ENCODE results near the gene XYLB.

XYLB gene

DNA sequence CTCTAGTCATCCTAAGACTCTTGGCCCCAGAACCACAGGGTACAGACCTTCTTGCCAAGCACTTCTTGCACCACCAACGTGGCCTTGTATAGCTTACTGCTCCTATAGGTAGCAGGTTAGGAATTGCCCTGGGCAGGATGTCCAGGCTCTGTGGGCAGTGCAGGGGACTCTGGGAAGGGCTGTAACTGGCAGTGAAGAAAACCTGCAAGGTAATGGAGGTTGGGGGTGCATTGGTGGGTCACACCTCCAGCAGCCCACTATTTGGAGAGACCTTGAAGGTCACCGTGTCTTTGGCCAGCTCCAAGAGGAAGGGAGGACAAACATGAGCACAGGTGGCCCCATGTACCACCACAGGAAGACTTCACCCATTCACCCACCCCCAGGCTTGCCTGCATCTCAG is 21.3 kb upstream of the XYLB start:
- DNase-seq, result no peak

GRCh38 chr3:38327335-38328009 is 19.1 kb upstream of the XYLB start:
- DNase-seq, result no peak

- no peak for DNase-seq
These were observed 15.1 kb upstream of the XYLB start for GRCh38 chr3:38331257-38332022.

GRCh38 chr3:38332201-38332600 is 14.4 kb upstream of the XYLB start:
- no peak for DNase-seq

DNA sequence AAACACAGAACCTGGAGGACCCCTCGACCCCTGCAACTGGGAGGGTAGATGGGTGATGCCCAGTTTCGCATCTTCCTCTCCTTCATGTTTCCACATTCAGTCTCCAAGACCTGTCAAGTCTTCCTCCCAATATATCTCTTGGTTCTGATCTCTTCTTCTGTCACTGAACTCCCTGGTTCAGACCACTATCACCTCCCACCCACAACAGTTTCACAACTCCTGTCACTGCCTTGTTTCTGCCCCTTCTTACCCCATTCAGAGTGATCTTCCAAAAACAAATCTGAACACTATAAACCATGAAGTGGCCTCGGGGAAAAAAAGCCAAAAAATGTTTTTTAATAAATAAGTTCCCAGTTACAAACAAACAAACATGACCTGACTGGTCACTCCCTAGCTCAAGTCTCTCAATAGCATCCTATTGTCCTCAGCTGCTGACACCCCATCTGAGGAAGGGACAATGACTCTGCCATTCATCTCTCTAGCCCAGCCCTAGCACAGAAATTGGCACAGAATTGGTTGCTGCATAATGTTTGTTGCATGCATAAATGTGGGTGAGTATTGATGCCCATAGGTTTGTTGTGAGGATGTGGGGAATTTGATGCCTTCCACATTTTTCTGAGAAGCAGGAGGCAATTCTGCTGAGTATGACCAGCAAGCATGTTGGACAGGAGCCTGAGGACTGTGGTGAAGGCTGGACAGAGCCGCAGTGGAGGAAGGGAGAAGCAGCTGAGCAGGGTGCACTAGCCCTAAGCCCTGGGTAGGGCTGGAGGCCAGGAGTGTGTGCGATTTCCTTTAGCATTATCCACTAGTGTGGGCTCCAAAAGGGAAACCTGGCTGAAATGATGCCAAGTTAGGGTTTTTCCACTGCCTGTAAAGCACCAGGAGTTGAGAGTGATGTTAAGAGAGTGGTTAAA is 12.2 kb upstream of the XYLB start:
- DNase-seq, result no peak

GRCh38 chr3:38335263-38335662 is 11.3 kb upstream of the XYLB start:
- no peak for DNase-seq

GRCh38 chr3:38337703-38338102 is 8.9 kb upstream of the XYLB start:
- DNase-seq, result no peak

GRCh38 chr3:38343797-38344594 is 2.6 kb upstream of the XYLB start:
- no peak for DNase-seq

GRCh38 chr3:38345879-38346586 is 552 bp upstream of the XYLB start:
- DNase-seq, result no peak

DNA sequence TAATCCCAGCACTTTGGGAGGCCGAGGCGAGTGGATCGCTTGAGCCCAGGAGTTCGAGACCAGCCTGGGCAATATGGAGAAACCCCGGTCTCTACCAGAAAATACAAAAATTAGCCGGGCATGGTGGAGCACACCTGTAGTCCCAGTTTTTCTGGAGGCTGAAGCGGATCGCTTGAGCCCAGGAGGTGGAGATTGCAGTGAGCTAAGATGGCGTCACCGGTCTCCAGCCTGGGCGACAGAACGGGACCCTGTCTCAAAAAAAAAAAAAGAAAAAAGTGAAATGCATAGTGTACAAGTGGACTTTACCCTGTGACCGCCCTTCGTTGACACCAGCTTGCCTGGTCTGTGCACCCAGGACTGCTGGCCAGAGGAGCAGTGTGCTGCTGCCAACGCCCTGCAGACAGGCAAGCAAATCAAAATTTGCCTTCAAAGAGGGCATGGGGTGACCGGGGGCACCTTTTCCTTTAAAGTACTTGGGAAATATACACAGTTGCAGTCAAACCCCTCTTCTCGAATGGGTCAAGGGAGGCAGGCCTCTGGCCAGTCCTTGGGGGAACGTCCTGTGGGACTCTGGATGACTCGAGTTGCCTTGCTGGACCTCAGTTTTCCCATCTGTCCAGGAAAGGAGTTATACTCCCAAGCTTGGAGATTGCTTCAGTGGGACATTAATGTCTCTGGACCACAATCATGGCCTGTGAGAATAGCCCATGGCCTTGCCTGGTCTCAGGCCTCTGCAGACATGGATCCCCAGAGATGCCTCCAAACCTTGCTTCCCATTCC is 1.0 kb downstream of the XYLB start:
- no peak for DNase-seq

GRCh38 chr3:38348903-38349302 is 2.3 kb downstream of the XYLB start:
- no peak for DNase-seq

GRCh38 chr3:38349684-38350359 is 3.2 kb downstream of the XYLB start:
- DNase-seq, result no peak

GRCh38 chr3:38353151-38353550 is 6.6 kb downstream of the XYLB start:
- no peak for DNase-seq

DNA sequence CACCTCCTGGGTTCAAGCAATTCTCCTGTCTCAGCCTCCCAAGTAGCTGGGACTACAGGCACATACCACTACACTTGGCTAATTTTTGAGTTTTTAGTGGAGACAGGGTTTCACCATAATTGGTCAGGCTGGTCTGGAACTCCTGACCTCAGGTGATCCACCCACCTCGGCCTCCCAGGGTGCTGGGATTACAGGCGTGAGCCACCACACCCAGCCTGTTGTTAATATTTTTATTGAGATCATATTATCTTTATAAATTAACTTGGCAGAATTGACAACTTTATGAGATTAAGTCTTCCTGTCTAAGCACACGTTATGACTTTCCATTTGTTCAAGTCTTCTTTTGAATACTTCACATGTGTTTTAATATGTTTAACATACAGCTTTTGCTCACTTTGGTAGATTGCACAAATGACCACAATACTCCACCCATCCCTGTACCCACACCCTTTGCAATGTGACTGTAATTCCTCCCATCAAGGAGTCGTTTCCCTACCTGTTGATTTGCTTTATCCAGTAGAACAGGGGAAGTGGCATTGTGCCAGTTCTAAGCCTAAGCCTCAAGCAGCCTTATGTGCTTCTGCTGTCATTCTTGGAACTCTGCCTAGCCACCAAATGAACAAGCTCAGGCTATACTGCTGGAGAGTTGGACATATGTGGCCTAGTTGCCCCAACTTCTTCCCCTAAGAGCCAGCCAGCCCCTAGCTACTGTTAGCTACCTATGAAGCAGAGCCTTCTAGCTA is 8.2 kb downstream of the XYLB start:
- DNase-seq, result peak; percentile 23 to 34

DNA sequence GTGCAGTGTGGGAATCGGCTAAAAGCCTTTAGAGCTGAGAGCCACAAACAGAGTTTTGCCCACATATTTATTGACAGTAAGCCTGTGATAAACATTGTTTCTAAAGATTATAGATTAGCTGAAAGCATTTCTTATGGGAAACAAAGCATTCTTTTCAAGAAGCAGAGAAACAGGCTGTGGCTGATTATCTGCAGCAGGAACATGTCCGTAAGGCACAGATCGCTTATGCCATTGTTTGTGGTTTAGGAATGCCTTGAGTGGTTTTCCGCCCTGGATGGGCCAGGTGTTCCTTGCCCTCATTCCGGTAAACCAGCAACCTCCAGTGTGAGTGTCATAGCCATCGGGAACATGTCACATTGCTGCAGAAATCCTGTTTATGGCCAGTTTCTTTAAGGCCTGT is 12.5 kb downstream of the XYLB start:
- no peak for DNase-seq

DNA sequence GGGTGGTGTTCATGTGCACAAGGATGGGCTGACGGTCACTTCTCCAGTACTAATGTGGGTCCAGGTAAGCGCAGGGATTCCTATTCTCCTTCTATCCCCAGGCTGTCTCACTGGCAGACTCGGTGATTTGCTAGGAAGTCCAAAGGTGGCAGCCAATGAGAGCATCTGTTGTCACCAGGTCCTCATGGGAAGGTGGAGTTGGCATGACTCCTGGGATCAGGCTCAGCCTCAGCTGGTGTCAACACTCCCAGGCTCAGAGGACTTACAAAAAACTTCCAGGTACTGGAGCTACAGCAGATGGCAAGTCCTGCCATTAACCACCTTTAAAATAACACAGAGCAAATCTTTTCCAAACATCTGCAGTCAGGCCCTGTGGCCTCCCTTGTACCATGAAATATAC is 13.8 kb downstream of the XYLB start:
- DNase-seq, result no peak

DNA sequence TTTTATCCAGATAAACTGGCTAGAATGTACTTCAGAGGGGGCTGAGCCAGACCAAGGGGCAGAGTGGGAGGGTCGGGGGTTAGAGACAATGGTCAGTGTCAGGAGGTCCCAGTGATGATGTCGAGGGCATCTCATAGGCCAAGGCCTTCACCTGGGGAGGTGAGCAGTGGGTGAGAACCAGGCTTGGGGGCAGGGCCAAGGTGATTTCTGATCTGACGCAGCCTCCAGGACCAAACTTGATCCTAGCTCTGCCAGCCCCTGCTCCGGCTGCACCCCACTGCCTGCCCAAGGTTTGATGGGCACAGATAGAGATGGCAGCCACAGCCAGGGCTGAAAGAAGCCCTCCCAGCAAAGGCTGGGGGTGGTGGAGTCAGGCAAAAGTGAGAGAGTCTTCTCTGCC is 14.9 kb downstream of the XYLB start:
- DNase-seq, result no peak

GRCh38 chr3:38362825-38363224 is 16.2 kb downstream of the XYLB start:
- no peak for DNase-seq

- no peak for DNase-seq
These were observed 18.3 kb downstream of the XYLB start for GRCh38 chr3:38364721-38365400.

All from cerebellar nuclear complex (tissue), 1 donor.